Activated effector memory CD4-positive, alpha-beta T cell treated with anti-CD3 and anti-CD28 coated beads, Interleukin-2, amount 50 U/mL, for 16 hours (primary cell): Measurements from ENCODE around the gene TRIM38.
"Not testable (repeated sequence)": the region's sequence is repeated elsewhere in the genome, so short reads cannot be mapped to it uniquely, and the experiment has no call there.

Experiments
- DNase-seq: peaks from one replicate; pipeline ENCODE4 v3.0.0-alpha.2; 2020

The TRIM38 gene

GRCh38 chr6:25962149-25963127 lies at the start of gene TRIM38:
Gene TRIM38 (plus strand): TSS chr6:25962802. CDS start chr6:25966523, 3,721 bp downstream.
- DNase-seq, result peak; percentile 87

- no peak for DNase-seq
Observed at GRCh38 chr6:25913741-25914140, 48.9 kb upstream of the TRIM38 start.

GRCh38 chr6:25916330-25916729 lies 46.3 kb upstream of the TRIM38 start:
- no peak for DNase-seq

- DNase-seq, result no peak
Observed at GRCh38 chr6:25916789-25917490, 45.7 kb upstream of the TRIM38 start.

GRCh38 chr6:25918083-25918683 lies 44.4 kb upstream of the TRIM38 start:
- peak; percentile 63 for DNase-seq

GRCh38 chr6:25919657-25920056 lies 42.9 kb upstream of the TRIM38 start:
- no peak for DNase-seq

- DNase-seq, result no peak
Observed at GRCh38 chr6:25921525-25922203, 40.9 kb upstream of the TRIM38 start.

- DNase-seq, result no peak
Observed at GRCh38 chr6:25922301-25922700, 40.3 kb upstream of the TRIM38 start.

- no peak for DNase-seq
Observed at GRCh38 chr6:25925876-25926275, 36.7 kb upstream of the TRIM38 start.

- DNase-seq, result no peak
Observed at GRCh38 chr6:25927178-25927577, 35.4 kb upstream of the TRIM38 start.

- DNase-seq, result no peak
Observed at GRCh38 chr6:25927756-25928216, 34.8 kb upstream of the TRIM38 start.

GRCh38 chr6:25928562-25929324 lies 33.9 kb upstream of the TRIM38 start:
- no peak for DNase-seq

- not testable (repeated sequence) for DNase-seq
Observed at GRCh38 chr6:25929785-25930184, 32.8 kb upstream of the TRIM38 start.

- no peak for DNase-seq
Observed at GRCh38 chr6:25930532-25931410, 31.8 kb upstream of the TRIM38 start, which contains the start of gene SLC17A2. Gene SLC17A2 (minus strand): TSS chr6:25930691. CDS start chr6:25925796, 4,895 bp downstream.

GRCh38 chr6:25931411-25931709 lies 31.2 kb upstream of the TRIM38 start:
- DNase-seq, result no peak

- DNase-seq, result no peak
Observed at GRCh38 chr6:25934156-25934555, 28.4 kb upstream of the TRIM38 start.

- no peak for DNase-seq
Observed at GRCh38 chr6:25934735-25935313, 27.8 kb upstream of the TRIM38 start.

- DNase-seq, result no peak
Observed at GRCh38 chr6:25935953-25936352, 26.6 kb upstream of the TRIM38 start.

- DNase-seq, result no peak
Observed at GRCh38 chr6:25939593-25939992, 23.0 kb upstream of the TRIM38 start.

GRCh38 chr6:25942561-25943147 lies 19.9 kb upstream of the TRIM38 start:
- no peak for DNase-seq
